Activated naive CD8-positive, alpha-beta T cell treated with anti-CD3 and anti-CD28 coated beads, Interleukin-2, amount 10 ng/mL, durations not matched to agents 7 days and 5 days (primary cell): ENCODE data around the gene OR7C1. TPM values are rescaled to one million over a fixed set of nuclear protein-coding genes. Genes with fewer than 3 reads are reported as not detected.
A peak's percentile ranks its signal among the peaks of the same experiment; 100 is the strongest.
"Not testable (repeated sequence)": the region's sequence is repeated elsewhere in the genome, so short reads cannot be mapped to it uniquely, and the experiment has no call there.

ENCODE experiments used
- ATAC-seq: fragments of 150-1000 bp; cut with Tn5 transposase; one replicate; pipeline ENCODE4 v1.10.0; 2021; ENCODE audit warnings: low read depth, moderate library complexity
- POLR2A ChIA-PET: fragments of 350-600 bp; sonication (Branson Sonifier 250); formaldehyde crosslinking; loops from one replicate; lab custom pipeline; 2021; ENCODE audit warnings: antibody characterized with exemption; lab: Charles Lee
- DNase-seq: peaks from one replicate; pipeline ENCODE4 v3.0.0; 2021
- H3K27ac Mint-ChIP-seq: one replicate; pipeline ENCODE4 v1.8.0; 2022; ENCODE audit warnings: mild to moderate bottlenecking, mixed read lengths
- H3K27me3 Mint-ChIP-seq: one replicate; pipeline ENCODE4 v1.8.0; 2022; ENCODE audit warnings: mild to moderate bottlenecking, moderate library complexity, mixed read lengths
- H3K36me3 Mint-ChIP-seq: one replicate; pipeline ENCODE4 v1.8.0; 2021; ENCODE audit warnings: mild to moderate bottlenecking, mixed read lengths
- H3K4me1 Mint-ChIP-seq: one replicate; pipeline ENCODE4 v1.8.0; 2021; ENCODE audit warnings: mixed read lengths
- H3K4me3 Mint-ChIP-seq: one replicate; pipeline ENCODE4 v1.8.0; 2022; ENCODE audit warnings: mild to moderate bottlenecking, moderate library complexity, mixed read lengths
- H3K9me3 Mint-ChIP-seq: one replicate; pipeline ENCODE4 v1.8.0; 2021; ENCODE audit warnings: mixed read lengths
- total RNA-seq, 2 experiments: library from RNA; stranded (reverse); gene quantifications; one replicate each; pipeline ENCODE4 v1.2.3, GENCODE V29; 2021

The OR7C1 gene
- total RNA-seq, 2 experiments from 2014 or later = not detected

GRCh38 chr19:14809272-14810057 lies 25.5 kb downstream of the OR7C1 start:
- no peak for DNase-seq
- Mint-ChIP-seq H3K9me3 (no peaks in the 10 kb centered on the region), H3K4me3 (no peak overlapping the region), H3K27ac (no peak overlapping the region), H3K36me3 (no peaks in the 10 kb centered on the region), H3K4me1 (peaks cover 1% of the 10 kb centered on the region), H3K27me3 (peaks cover 7% of the 10 kb centered on the region)
- no peak for ATAC-seq
- POLR2A ChIA-PET = no interaction called here

- Mint-ChIP-seq H3K4me1 (peaks cover 1% of the 10 kb centered on the region), H3K9me3 (no peaks in the 10 kb centered on the region), H3K36me3 (no peaks in the 10 kb centered on the region), H3K27me3 (peaks cover 7% of the 10 kb centered on the region), H3K4me3 (no peak overlapping the region), H3K27ac (no peak overlapping the region)
- no peak for ATAC-seq
- no peak for DNase-seq
- POLR2A ChIA-PET = no interaction called here
These were observed 30.2 kb downstream of the OR7C1 start for GRCh38 chr19:14804765-14805164.

- no peak overlapping the region for H3K4me3 Mint-ChIP-seq
- no peak for ATAC-seq
These were observed 36.2 kb downstream of the OR7C1 start for GRCh38 chr19:14798760-14799159.

GRCh38 chr19:14796021-14796420 lies 39.0 kb downstream of the OR7C1 start:
- no peaks in the 10 kb centered on the region for H3K36me3 Mint-ChIP-seq
- POLR2A ChIA-PET = no interaction called here
- no peak overlapping the region for H3K4me3 Mint-ChIP-seq
- H3K9me3 Mint-ChIP-seq = no peaks in the 10 kb centered on the region
- no peaks in the 10 kb centered on the region for H3K4me1 Mint-ChIP-seq
- DNase-seq (no peak), ATAC-seq (no peak)
- H3K27me3 Mint-ChIP-seq = peaks cover 3% of the 10 kb centered on the region
- H3K27ac Mint-ChIP-seq = no peak overlapping the region

More at GRCh38 chr19:14798760-14799159, 36.2 kb downstream of the OR7C1 start:
- Mint-ChIP-seq H3K36me3 (no peaks in the 10 kb centered on the region), H3K4me1 (no peaks in the 10 kb centered on the region), H3K27me3 (no peaks in the 10 kb centered on the region), H3K27ac (no peak overlapping the region), H3K9me3 (no peaks in the 10 kb centered on the region)
- POLR2A ChIA-PET = no interaction called here
- no peak for DNase-seq

- DNase-seq (no peak), ATAC-seq (no peak)
- no peak overlapping the region for H3K4me3 Mint-ChIP-seq
- no peaks in the 10 kb centered on the region for H3K9me3 Mint-ChIP-seq
- H3K27me3 Mint-ChIP-seq = peaks cover 6% of the 10 kb centered on the region
- no peak overlapping the region for H3K27ac Mint-ChIP-seq
- POLR2A ChIA-PET = no interaction called here
- H3K36me3 Mint-ChIP-seq = no peaks in the 10 kb centered on the region
- H3K4me1 Mint-ChIP-seq = no peaks in the 10 kb centered on the region
These were observed 39.8 kb downstream of the OR7C1 start for GRCh38 chr19:14795078-14795721.

- H3K27ac Mint-ChIP-seq, H3K4me3 Mint-ChIP-seq, H3K9me3 Mint-ChIP-seq, ATAC-seq, DNase-seq, H3K36me3 Mint-ChIP-seq, H3K4me1 Mint-ChIP-seq: not testable (repeated sequence)
- H3K27me3 Mint-ChIP-seq = peaks cover 11% of the 10 kb centered on the region
- POLR2A ChIA-PET = interaction anchor here (0.6 kb wide), 1 partner anchor 277 kb away, joined by 3 read pairs; no protein-coding TSS in a partner anchor
These were observed 42.7 kb downstream of the OR7C1 start for GRCh38 chr19:14792250-14792649.

- H3K4me3 Mint-ChIP-seq = no peak overlapping the region
- POLR2A ChIA-PET = no interaction called here
- peaks cover 28% of the 10 kb centered on the region for H3K27me3 Mint-ChIP-seq
- no peaks in the 10 kb centered on the region for H3K36me3 Mint-ChIP-seq
- no peak for ATAC-seq
- no peaks in the 10 kb centered on the region for H3K9me3 Mint-ChIP-seq
- peak; percentile 47 for DNase-seq
- no peak overlapping the region for H3K27ac Mint-ChIP-seq
- peaks cover 6% of the 10 kb centered on the region for H3K4me1 Mint-ChIP-seq
These were observed 48.5 kb downstream of the OR7C1 start for GRCh38 chr19:14786421-14786851.

- H3K36me3 Mint-ChIP-seq, H3K4me3 Mint-ChIP-seq, H3K4me1 Mint-ChIP-seq, POLR2A ChIA-PET, DNase-seq, H3K9me3 Mint-ChIP-seq: not testable (repeated sequence)
- peak; percentile 42 for ATAC-seq
- H3K27ac Mint-ChIP-seq = peak overlapping the region; percentile 27
- peaks cover 23% of the 10 kb centered on the region for H3K27me3 Mint-ChIP-seq
These were observed 49.7 kb downstream of the OR7C1 start for GRCh38 chr19:14785102-14785793.

GRCh38 chr19:14784730-14785101 lies 50.3 kb downstream of the OR7C1 start:
- DNase-seq, POLR2A ChIA-PET, H3K27ac Mint-ChIP-seq, H3K36me3 Mint-ChIP-seq, H3K9me3 Mint-ChIP-seq, H3K4me1 Mint-ChIP-seq, H3K4me3 Mint-ChIP-seq: not testable (repeated sequence)
- peak; percentile 33 for ATAC-seq
- H3K27me3 Mint-ChIP-seq = peaks cover 23% of the 10 kb centered on the region

- H3K9me3 Mint-ChIP-seq, H3K36me3 Mint-ChIP-seq, DNase-seq, H3K4me3 Mint-ChIP-seq, ATAC-seq, H3K27ac Mint-ChIP-seq, POLR2A ChIA-PET, H3K4me1 Mint-ChIP-seq: not testable (repeated sequence)
- peaks cover 20% of the 10 kb centered on the region for H3K27me3 Mint-ChIP-seq
These were observed 51.5 kb downstream of the OR7C1 start for GRCh38 chr19:14783410-14783998.

GRCh38 chr19:14782626-14783409 lies 52.2 kb downstream of the OR7C1 start:
- no peak for ATAC-seq
- no peaks in the 10 kb centered on the region for H3K9me3 Mint-ChIP-seq
- peaks cover 6% of the 10 kb centered on the region for H3K4me1 Mint-ChIP-seq

GRCh38 chr19:14781713-14782536 lies 53.1 kb downstream of the OR7C1 start:
- POLR2A ChIA-PET = interaction anchor here (0.6 kb wide), 1 partner anchor 146 kb away, joined by 3 read pairs; no protein-coding TSS in a partner anchor
- not testable (repeated sequence) for H3K27ac Mint-ChIP-seq
- H3K27me3 Mint-ChIP-seq = peaks cover 27% of the 10 kb centered on the region

More at GRCh38 chr19:14782626-14783409, 52.2 kb downstream of the OR7C1 start:
- POLR2A ChIA-PET = no interaction called here
- H3K4me3 Mint-ChIP-seq = no peak overlapping the region
- no peaks in the 10 kb centered on the region for H3K36me3 Mint-ChIP-seq
- no peak for DNase-seq
- H3K27me3 Mint-ChIP-seq = peaks cover 22% of the 10 kb centered on the region
- no peak overlapping the region for H3K27ac Mint-ChIP-seq

More at GRCh38 chr19:14781713-14782536, 53.1 kb downstream of the OR7C1 start:
- not testable (repeated sequence) for H3K9me3 Mint-ChIP-seq, DNase-seq, H3K4me1 Mint-ChIP-seq, H3K4me3 Mint-ChIP-seq, H3K36me3 Mint-ChIP-seq, ATAC-seq
